ENCODE measurements around the gene ATP10B.

Gene ATP10B

GRCh38 chr5:160679567-160680309 lies 172.3 kb downstream of the ATP10B start:
- no peak for DNase-seq

- no peak for DNase-seq
Observed at GRCh38 chr5:160675988-160676387, 176.0 kb downstream of the ATP10B start.

- DNase-seq, result no peak
Observed at GRCh38 chr5:160674901-160675300, 177.1 kb downstream of the ATP10B start.

GRCh38 chr5:160672521-160672920 lies 179.5 kb downstream of the ATP10B start:
- DNase-seq, result no peak

GRCh38 chr5:160668356-160668755 lies 183.7 kb downstream of the ATP10B start:
- DNase-seq, result no peak

GRCh38 chr5:160667160-160667559 lies 184.9 kb downstream of the ATP10B start:
- no peak for DNase-seq

GRCh38 chr5:160665460-160665859 lies 186.6 kb downstream of the ATP10B start:
- DNase-seq, result no peak

GRCh38 chr5:160660132-160660531 lies 191.9 kb downstream of the ATP10B start:
- no peak for DNase-seq

- no peak for DNase-seq
Observed at GRCh38 chr5:160657622-160658458, 194.2 kb downstream of the ATP10B start.

- no peak for DNase-seq
Observed at GRCh38 chr5:160657068-160657507, 194.9 kb downstream of the ATP10B start.

- DNase-seq, result no peak
Observed at GRCh38 chr5:160655717-160656116, 196.3 kb downstream of the ATP10B start.

- no peak for DNase-seq
Observed at GRCh38 chr5:160651692-160652645, 200.0 kb downstream of the ATP10B start.

GRCh38 chr5:160649304-160649703 lies 202.7 kb downstream of the ATP10B start:
- DNase-seq, result no peak

GRCh38 chr5:160646033-160646432 lies 206.0 kb downstream of the ATP10B start:
- DNase-seq, result no peak

- DNase-seq, result no peak
Observed at GRCh38 chr5:160643616-160644240, 208.3 kb downstream of the ATP10B start.

GRCh38 chr5:160641405-160641804 lies 210.6 kb downstream of the ATP10B start:
- DNase-seq, result no peak

- no peak for DNase-seq
Observed at GRCh38 chr5:160640406-160640805, 211.6 kb downstream of the ATP10B start.

GRCh38 chr5:160638161-160638742 lies 213.8 kb downstream of the ATP10B start:
- no peak for DNase-seq

GRCh38 chr5:160637357-160638090 lies 214.5 kb downstream of the ATP10B start:
- DNase-seq, result no peak

- no peak for DNase-seq
Observed at GRCh38 chr5:160635663-160636062, 216.3 kb downstream of the ATP10B start.

- DNase-seq, result no peak
Observed at GRCh38 chr5:160635046-160635445, 217.0 kb downstream of the ATP10B start.

All from CD4-positive, alpha-beta T cell treated with Interleukin-1 beta for 1 hour (primary cell).